Caco-2 (cell line): ENCODE data around the gene LYRM2. TPM values are rescaled to one million over a fixed set of nuclear protein-coding genes. Genes with fewer than 3 reads are reported as not detected.

Experiments
- BruUV-seq: library from RNA; stranded (reverse); fragments of 400-500 nt; replicated peaks from 2 replicates; lab custom pipeline; 2021; lab: Mats Ljungman, UMichigan
- CTCF ChIA-PET: fragments of 300-600 bp; sonication (Branson Sonifier 250); formaldehyde crosslinking; loops from one replicate; lab custom pipeline; 2022; ENCODE audit warnings: antibody characterized with exemption; lab: Charles Lee
- POLR2A ChIA-PET: fragments of 300-600 bp; sonication (Branson Sonifier 250); formaldehyde crosslinking; loops from one replicate; lab custom pipeline; 2022; ENCODE audit warnings: antibody characterized with exemption; lab: Charles Lee
- DNase-seq, 2 experiments: peaks; one replicate each; pipeline versions ENCODE4 v3.0.0 to v3.0.0-alpha.2; 2020 to 2022
- H3K27me3 ChIP-seq: replicated peaks from 2 replicates; pipeline ENCODE4 v1.6.0; 2011; ENCODE audit warnings: low read length; ENCODE audit not compliant: control insufficient read depth, insufficient read depth
- H3K36me3 ChIP-seq: 2 replicates; pipeline ENCODE4 v1.5.1; 2011; ENCODE audit warnings: low read length; ENCODE audit not compliant: control insufficient read depth, insufficient read depth
- H3K4me1 ChIP-seq: fragments of 250-450 bp; sonication (Bioruptor Pico); 2 replicates; pipeline ENCODE4 v1.5.1; 2020; ENCODE audit warnings: mild to moderate bottlenecking
- H3K4me3 ChIP-seq: 2 replicates; pipeline ENCODE4 v1.5.1; 2011; ENCODE audit warnings: low read depth, mild to moderate bottlenecking, control low read depth, low read length
- H3K9me3 ChIP-seq: fragments of 250-450 bp; sonication (Bioruptor Pico); 2 replicates; pipeline ENCODE4 v1.5.1; 2020; ENCODE audit warnings: mild to moderate bottlenecking, moderate library complexity
- H3K27ac Mint-ChIP-seq: one replicate; pipeline ENCODE4 v1.8.0; 2022; ENCODE audit warnings: mixed read lengths; ENCODE audit not compliant: unreplicated experiment
- H3K27me3 Mint-ChIP-seq: one replicate; pipeline ENCODE4 v1.8.0; 2022; ENCODE audit warnings: mixed read lengths; ENCODE audit not compliant: insufficient read depth, unreplicated experiment
- H3K36me3 Mint-ChIP-seq: one replicate; pipeline ENCODE4 v1.8.0; 2022; ENCODE audit warnings: mild to moderate bottlenecking, mixed read lengths; ENCODE audit not compliant: insufficient read depth, unreplicated experiment
- H3K4me1 Mint-ChIP-seq: one replicate; pipeline ENCODE4 v1.8.0; 2022; ENCODE audit warnings: low read depth, mixed read lengths; ENCODE audit not compliant: unreplicated experiment
- H3K4me3 Mint-ChIP-seq: one replicate; pipeline ENCODE4 v1.8.0; 2022; ENCODE audit warnings: mild to moderate bottlenecking, moderate library complexity, mixed read lengths; ENCODE audit not compliant: unreplicated experiment
- H3K9me3 Mint-ChIP-seq: one replicate; pipeline ENCODE4 v1.8.0; 2022; ENCODE audit warnings: mixed read lengths; ENCODE audit not compliant: unreplicated experiment
- intact Hi-C: fragments of 100-400 bp; cut with micrococcal nuclease; formaldehyde crosslinking; loops from one replicate; pipeline ENCODE4 v1.10.0; 2022; ENCODE audit not compliant: unreplicated experiment
- total RNA-seq: library from RNA; stranded (reverse); gene quantifications from 2 replicates; pipeline ENCODE4 v1.2.3, GENCODE V29; 2022
- TF ChIP-seq, protein P1 (sequence below), 2 experiments: fragments of 200-600 bp in 1 of 2; IDR thresholded peaks; 1 replicate in 1 of 2; 2 replicates in 1 of 2; pipeline versions ENCODE4 v1.5.1 to v1.8.0; 2011 to 2022; ENCODE audit warnings: antibody characterized with exemption in 1 of 2, control low read depth in 1 of 2, inconsistent platforms in 1 of 2, low read depth in 1 of 2, low read length in 1 of 2, mild to moderate bottlenecking in 1 of 2, moderate library complexity in 1 of 2; ENCODE audit not compliant: insufficient read depth in 1 of 2, severe bottlenecking in 1 of 2, unreplicated experiment in 1 of 2

LYRM2 gene
- total RNA-seq, 1 experiment from 2014 or later = 40.9 TPM

DNA sequence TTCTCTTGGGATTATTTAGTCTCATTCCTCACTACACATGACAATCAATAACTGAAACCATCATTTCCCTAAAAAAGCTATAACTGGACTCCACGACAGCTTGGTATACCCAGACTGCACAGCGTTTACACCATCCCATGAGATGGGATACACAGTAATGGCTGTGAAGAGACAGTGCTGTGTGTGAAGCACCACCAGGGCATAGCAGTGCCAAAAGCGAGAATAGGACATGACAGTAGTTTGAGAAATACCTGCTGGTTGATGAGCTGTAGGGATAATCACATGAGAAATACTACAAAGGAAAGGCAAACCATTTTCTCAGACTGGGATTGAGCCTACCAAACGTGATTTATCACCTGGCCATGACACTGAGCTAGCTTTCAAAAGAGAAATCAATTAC lies 22.4 kb upstream of the LYRM2 start:
- DNase-seq = no peak
- no peaks in the 10 kb centered on the region; the same call in 1 of the 2 replicates for H3K36me3 ChIP-seq
- intact Hi-C loops = no loop called here
- TF ChIP-seq, protein P1, sequence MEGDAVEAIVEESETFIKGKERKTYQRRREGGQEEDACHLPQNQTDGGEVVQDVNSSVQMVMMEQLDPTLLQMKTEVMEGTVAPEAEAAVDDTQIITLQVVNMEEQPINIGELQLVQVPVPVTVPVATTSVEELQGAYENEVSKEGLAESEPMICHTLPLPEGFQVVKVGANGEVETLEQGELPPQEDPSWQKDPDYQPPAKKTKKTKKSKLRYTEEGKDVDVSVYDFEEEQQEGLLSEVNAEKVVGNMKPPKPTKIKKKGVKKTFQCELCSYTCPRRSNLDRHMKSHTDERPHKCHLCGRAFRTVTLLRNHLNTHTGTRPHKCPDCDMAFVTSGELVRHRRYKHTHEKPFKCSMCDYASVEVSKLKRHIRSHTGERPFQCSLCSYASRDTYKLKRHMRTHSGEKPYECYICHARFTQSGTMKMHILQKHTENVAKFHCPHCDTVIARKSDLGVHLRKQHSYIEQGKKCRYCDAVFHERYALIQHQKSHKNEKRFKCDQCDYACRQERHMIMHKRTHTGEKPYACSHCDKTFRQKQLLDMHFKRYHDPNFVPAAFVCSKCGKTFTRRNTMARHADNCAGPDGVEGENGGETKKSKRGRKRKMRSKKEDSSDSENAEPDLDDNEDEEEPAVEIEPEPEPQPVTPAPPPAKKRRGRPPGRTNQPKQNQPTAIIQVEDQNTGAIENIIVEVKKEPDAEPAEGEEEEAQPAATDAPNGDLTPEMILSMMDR (IDR thresholded peaks at IDR 0.05; ENCODE audit: insufficient read depth in 1 of 2, low read depth in 1 of 2, low read length in 1 of 2, severe bottlenecking in 1 of 2, unreplicated experiment in 1 of 2) = no peak
- H3K4me3 Mint-ChIP-seq = no peak overlapping the region
- H3K9me3 Mint-ChIP-seq = no peaks in the 10 kb centered on the region
- CTCF ChIA-PET = no interaction called here
- POLR2A ChIA-PET = no interaction called here
- peaks cover 92% of the 10 kb centered on the region for H3K36me3 Mint-ChIP-seq
- no peaks in the 10 kb centered on the region for H3K4me1 ChIP-seq
- H3K9me3 ChIP-seq = no peaks in the 10 kb centered on the region
- H3K27me3 Mint-ChIP-seq = no peaks in the 10 kb centered on the region
- H3K27me3 ChIP-seq = no peaks in the 10 kb centered on the region
- H3K27ac Mint-ChIP-seq = no peak overlapping the region
- no TSS peak for BruUV-seq
- no peaks in the 10 kb centered on the region for H3K4me1 Mint-ChIP-seq
- H3K4me3 ChIP-seq = no peak overlapping the region

DNA sequence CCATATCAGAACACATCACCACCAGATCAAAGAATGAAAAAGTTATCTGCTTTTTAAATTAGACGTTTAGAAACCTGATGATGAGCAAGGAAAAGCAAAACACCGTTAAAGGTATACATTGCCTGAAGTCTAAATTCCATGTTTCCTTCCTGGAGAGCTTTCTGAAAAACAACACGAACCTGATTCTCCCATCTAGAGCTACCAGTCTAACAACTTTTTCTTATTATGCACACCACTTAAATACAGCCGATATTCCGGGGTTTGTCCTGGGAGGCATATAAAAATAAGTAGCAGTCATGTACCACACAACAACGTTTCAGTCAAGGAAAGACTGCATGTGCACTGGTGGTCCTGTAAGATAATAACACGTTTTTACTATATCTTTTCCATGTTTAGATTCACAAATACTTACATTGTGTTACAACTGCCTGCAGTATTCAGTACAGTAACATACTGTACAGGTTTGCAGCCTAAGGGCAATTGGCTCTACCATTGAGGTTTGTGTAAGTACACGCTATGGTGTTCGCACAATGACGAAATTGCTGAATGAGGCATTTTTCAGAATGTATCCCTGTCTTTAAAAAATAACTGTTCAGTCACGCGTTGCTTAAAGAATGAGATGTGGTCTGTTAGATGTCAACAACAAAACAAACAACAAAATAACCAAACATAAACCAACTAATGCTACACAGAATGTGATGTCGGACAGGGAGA lies 19.1 kb upstream of the LYRM2 start:
- Histone ChIP-seq H3K36me3 (peaks cover 1% of the 10 kb centered on the region; the same call in 1 of the 2 replicates), H3K4me1 (no peaks in the 10 kb centered on the region; the same call in 1 of the 2 replicates), H3K4me3 (no peak overlapping the region), H3K27me3 (no peaks in the 10 kb centered on the region), H3K9me3 (no peaks in the 10 kb centered on the region)
- DNase-seq = no peak
- no peaks in the 10 kb centered on the region for H3K4me1 Mint-ChIP-seq
- POLR2A ChIA-PET = no interaction called here
- TF ChIP-seq, protein P1 (IDR thresholded peaks at IDR 0.05; ENCODE audit: insufficient read depth in 1 of 2, low read depth in 1 of 2, low read length in 1 of 2, severe bottlenecking in 1 of 2, unreplicated experiment in 1 of 2) = no peak
- BruUV-seq = no TSS peak
- H3K9me3 Mint-ChIP-seq = no peaks in the 10 kb centered on the region
- CTCF ChIA-PET = no interaction called here
- H3K27ac Mint-ChIP-seq = peak overlapping the region; percentile 34
- intact Hi-C loops = no loop called here
- H3K4me3 Mint-ChIP-seq = no peak overlapping the region
- H3K36me3 Mint-ChIP-seq = peaks cover 65% of the 10 kb centered on the region
- no peaks in the 10 kb centered on the region for H3K27me3 Mint-ChIP-seq

DNA sequence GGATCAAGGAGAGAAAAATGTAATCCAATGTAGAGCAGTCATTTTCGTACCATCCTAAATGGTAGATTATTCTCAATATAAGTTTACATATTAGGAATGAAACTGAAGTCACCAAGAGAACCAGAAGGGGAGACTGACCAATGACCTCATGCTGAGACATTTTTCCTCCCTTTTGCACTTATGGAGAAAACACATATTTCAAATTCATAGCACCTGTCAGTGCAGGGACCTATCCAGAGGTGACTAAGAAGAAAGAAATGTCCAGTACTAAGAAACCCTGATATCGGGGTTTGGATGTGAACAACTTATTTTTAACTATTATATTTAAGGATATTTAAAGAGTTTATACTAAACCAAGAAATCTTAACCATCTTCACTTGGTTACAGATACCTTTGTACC lies 16.6 kb upstream of the LYRM2 start:
- ChIA-PET CTCF (no interaction called here), POLR2A (no interaction called here)
- Mint-ChIP-seq H3K4me3 (no peak overlapping the region), H3K4me1 (peaks cover 5% of the 10 kb centered on the region), H3K27ac (no peak overlapping the region), H3K36me3 (peaks cover 69% of the 10 kb centered on the region), H3K27me3 (no peaks in the 10 kb centered on the region), H3K9me3 (no peaks in the 10 kb centered on the region)
- no peaks in the 10 kb centered on the region for H3K27me3 ChIP-seq
- intact Hi-C loops = no loop called here
- H3K36me3 ChIP-seq = peaks cover 1% of the 10 kb centered on the region; the same call in 1 of the 2 replicates
- no peak for DNase-seq
- no peaks in the 10 kb centered on the region for H3K9me3 ChIP-seq
- H3K4me3 ChIP-seq = no peak overlapping the region
- peaks cover 3% of the 10 kb centered on the region for H3K4me1 ChIP-seq
- no TSS peak for BruUV-seq
- TF ChIP-seq, protein P1 (IDR thresholded peaks at IDR 0.05; ENCODE audit: insufficient read depth in 1 of 2, low read depth in 1 of 2, low read length in 1 of 2, severe bottlenecking in 1 of 2, unreplicated experiment in 1 of 2) = no peak
